H1 (cell line): ENCODE data around the gene PPP4R4. TPM values are rescaled to one million over a fixed set of nuclear protein-coding genes. Genes with fewer than 3 reads are reported as not detected.

ENCODE experiments used
- CTCF ChIA-PET: fragments of 300-600 bp; sonication (Branson Sonifier 250); formaldehyde crosslinking; loops from one replicate; lab custom pipeline; 2021; ENCODE audit not compliant: partially characterized antibody; lab: Charles Lee
- POLR2A ChIA-PET: fragments of 300-600 bp; sonication (Branson Sonifier 250); formaldehyde crosslinking; loops from one replicate; lab custom pipeline; 2021; ENCODE audit warnings: inconsistent platforms; ENCODE audit not compliant: partially characterized antibody; lab: Charles Lee
- DNase-seq, 2 experiments: peaks; one replicate each; pipeline versions ENCODE4 v3.0.0 to v3.0.0-alpha.2; 2010 to 2022; ENCODE audit warnings: low spot score in 2 of 2, low read depth in 1 of 2, mixed read lengths in 1 of 2
- FAIRE-seq: peaks from 2 replicates; lab custom pipeline; 2011; peaks lifted over from hg19 to GRCh38; lab: Jason Lieb, UNC
- H2AFZ ChIP-seq: 2 replicates; pipeline ENCODE4 v1.8.1; 2012; ENCODE audit warnings: low read length, inconsistent platforms
- H2AK5ac ChIP-seq: 2 replicates; pipeline ENCODE4 v1.6.1; 2013; ENCODE audit warnings: low read depth, low read length
- H2BK120ac ChIP-seq: replicated peaks from 2 replicates; pipeline ENCODE3; 2013; ENCODE audit warnings: low read depth, low read length, inconsistent platforms
- H2BK12ac ChIP-seq: 2 replicates; pipeline ENCODE4 v1.6.1; 2013; ENCODE audit warnings: low read depth, low read length
- H2BK15ac ChIP-seq: 2 replicates; pipeline ENCODE4 v1.6.1; 2013; ENCODE audit warnings: low read length
- H2BK20ac ChIP-seq: 2 replicates; pipeline ENCODE4 v1.6.1; 2013; ENCODE audit warnings: low read length
- H2BK5ac ChIP-seq: 2 replicates; pipeline ENCODE4 v1.6.1; 2013; ENCODE audit warnings: low read depth, low read length
- H3K14ac ChIP-seq: 2 replicates; pipeline ENCODE4 v1.6.1; 2013; ENCODE audit warnings: inconsistent platforms; ENCODE audit not compliant: insufficient read length
- H3K18ac ChIP-seq: 2 replicates; pipeline ENCODE4 v1.6.1; 2013; ENCODE audit warnings: low read length; ENCODE audit errors: extremely low read depth
- H3K23ac ChIP-seq: 2 replicates; pipeline ENCODE4 v1.6.1; 2013; ENCODE audit warnings: inconsistent platforms; ENCODE audit not compliant: insufficient read length
- H3K23me2 ChIP-seq: 2 replicates; pipeline ENCODE4 v1.6.1; 2013; ENCODE audit warnings: low read depth, low read length
- H3K27ac ChIP-seq: 2 replicates; pipeline ENCODE4 v1.6.1; 2011; ENCODE audit warnings: low read depth, low read length, inconsistent platforms
- H3K27me3 ChIP-seq, 4 experiments: replicated peaks in 1 of 4; 1 replicate in 1 of 4; 2 replicates in 3 of 4; pipeline versions ENCODE4 v1.6.1 to v1.8.1; 2011 to 2013; ENCODE audit warnings: low read length in 3 of 4, mild to moderate bottlenecking in 3 of 4, inconsistent platforms in 2 of 4, mixed read lengths in 2 of 4, moderate library complexity in 1 of 4; ENCODE audit not compliant: control insufficient read depth in 3 of 4, insufficient read depth in 3 of 4; ENCODE audit errors: extremely low read depth in 1 of 4
- H3K36me3 ChIP-seq, 4 experiments: 2 replicates each; pipeline versions ENCODE4 v1.6.1 to v1.8.1; 2011 to 2013; ENCODE audit warnings: mild to moderate bottlenecking in 4 of 4, low read length in 3 of 4, moderate library complexity in 2 of 4, control low read depth in 1 of 4, inconsistent platforms in 1 of 4; ENCODE audit not compliant: insufficient read depth in 4 of 4, control insufficient read depth in 2 of 4
- H3K4ac ChIP-seq: replicated peaks from 2 replicates; pipeline ENCODE3; 2013; ENCODE audit warnings: low read length, low read depth, mixed read lengths, inconsistent platforms; ENCODE audit not compliant: insufficient read length
- H3K4me1 ChIP-seq, 4 experiments: replicated peaks in 1 of 4; 1 replicate in 1 of 4; 2 replicates in 3 of 4; pipeline versions ENCODE4 v1.6.1 to v1.8.1; 2011 to 2013; ENCODE audit warnings: low read length in 3 of 4, inconsistent platforms in 2 of 4, mixed read lengths in 1 of 4; ENCODE audit not compliant: insufficient read depth in 4 of 4, control insufficient read depth in 3 of 4
- H3K4me2 ChIP-seq, 2 experiments: 2 replicates each; pipeline versions ENCODE4 v1.6.1 to v1.8.1; 2011 to 2013; ENCODE audit warnings: low read depth in 2 of 2, low read length in 2 of 2, control low read depth in 1 of 2, inconsistent platforms in 1 of 2, mild to moderate bottlenecking in 1 of 2; ENCODE audit not compliant: insufficient read depth in 1 of 2
- H3K4me3 ChIP-seq, 4 experiments: fragments of 200-600, 300-600 bp in 1 of 4; sonication (generic), shearing (Covaris generic), sonication (Bioruptor Twin) in 1 of 4; 2 replicates each; pipeline versions ENCODE4 v1.5.1 to v1.8.1; 2011 to 2016; ENCODE audit warnings: low read length in 4 of 4, low read depth in 3 of 4, control low read depth in 2 of 4, inconsistent platforms in 2 of 4, mild to moderate bottlenecking in 2 of 4, mixed read lengths in 1 of 4, moderate library complexity in 1 of 4; ENCODE audit not compliant: insufficient read depth in 2 of 4; ENCODE audit errors: extremely low read depth in 1 of 4
- H3K56ac ChIP-seq: replicated peaks from 2 replicates; pipeline ENCODE3; 2013; ENCODE audit warnings: low read depth, mild to moderate bottlenecking, mixed read lengths, low read length, inconsistent platforms; ENCODE audit not compliant: insufficient read length
- H3K79me1 ChIP-seq: 2 replicates; pipeline ENCODE4 v1.6.1; 2013; ENCODE audit warnings: low read depth, low read length, control low read depth
- H3K79me2 ChIP-seq, 2 experiments: 2 replicates each; pipeline versions ENCODE4 v1.6.1 to v1.8.1; 2012 to 2013; ENCODE audit warnings: low read length in 2 of 2, mild to moderate bottlenecking in 2 of 2, inconsistent platforms in 1 of 2; ENCODE audit not compliant: insufficient read depth in 2 of 2, control insufficient read depth in 1 of 2
- H3K9ac ChIP-seq, 4 experiments: replicated peaks in 1 of 4; 1 replicate in 1 of 4; 2 replicates in 3 of 4; pipeline versions ENCODE4 v1.6.1 to v1.8.1; 2011 to 2013; ENCODE audit warnings: low read depth in 3 of 4, low read length in 3 of 4, control low read depth in 2 of 4, mild to moderate bottlenecking in 2 of 4, moderate library complexity in 2 of 4, inconsistent platforms in 1 of 4; ENCODE audit errors: extremely low read depth in 1 of 4
- H3K9me3 ChIP-seq, 2 experiments: 2 replicates each; pipeline versions ENCODE4 v1.6.1 to v1.8.1; 2012 to 2013; ENCODE audit warnings: mild to moderate bottlenecking in 2 of 2, moderate library complexity in 2 of 2, control low read depth in 1 of 2, inconsistent platforms in 1 of 2, low read depth in 1 of 2, low read length in 1 of 2, mixed read lengths in 1 of 2; ENCODE audit not compliant: insufficient read depth in 2 of 2
- H4K20me1 ChIP-seq, 2 experiments: replicated peaks in 1 of 2; 2 replicates each; pipeline versions ENCODE3 to v1.8.1; 2011 to 2013; ENCODE audit warnings: inconsistent platforms in 2 of 2, low read length in 2 of 2, mild to moderate bottlenecking in 1 of 2; ENCODE audit not compliant: insufficient read depth in 2 of 2, control insufficient read depth in 1 of 2
- H4K5ac ChIP-seq: 2 replicates; pipeline ENCODE4 v1.6.1; 2013; ENCODE audit warnings: low read length, low read depth, mixed read lengths, inconsistent platforms; ENCODE audit not compliant: insufficient read length
- H4K8ac ChIP-seq: 2 replicates; pipeline ENCODE4 v1.8.0; 2013; ENCODE audit warnings: mild to moderate bottlenecking, moderate library complexity, low read length, inconsistent platforms; ENCODE audit not compliant: insufficient read depth; ENCODE audit errors: extremely low read depth
- H4K91ac ChIP-seq: replicated peaks from 2 replicates; pipeline ENCODE3; 2013; ENCODE audit warnings: low read length, mixed read lengths, inconsistent platforms; ENCODE audit not compliant: insufficient read length
- CREB1 ChIP-seq: IDR thresholded peaks from 2 replicates; pipeline ENCODE4 v1.6.1; 2012; ENCODE audit warnings: inconsistent platforms
- KDM5A ChIP-seq: fragments of 200-600 bp; IDR thresholded peaks from 2 replicates; pipeline ENCODE4 v1.7.1; 2012; ENCODE audit warnings: mild to moderate bottlenecking, low read length, inconsistent platforms, mixed read lengths
- SP1 ChIP-seq: IDR thresholded peaks from 2 replicates; pipeline ENCODE4 v1.6.1; 2011; ENCODE audit warnings: low read depth, low read length
- WGBS, 2 experiments: shearing (Covaris generic) in 1 of 2; methylation state at CpG; one replicate each; pipeline versions ENCODE4 v1.1.6 to v1.1.7; 2013 to 2015; ENCODE audit warnings: low lambda C conversion rate in 2 of 2, mixed read lengths in 2 of 2, inconsistent platforms in 1 of 2, low coverage in 1 of 2, missing lambda C conversion rate in 1 of 2; ENCODE audit not compliant: insufficient replicate concordance in 2 of 2, insufficient coverage in 1 of 2, insufficient read length in 1 of 2; ENCODE audit errors: extremely low coverage in 1 of 2, missing lambda C conversion rate in 1 of 2; 5-methylcytosine and 5-hydroxymethylcytosine counted together
- polyA plus RNA-seq, 7 experiments: library from polyadenylated mRNA; depleted of rRNA in 3 of 7; stranded (reverse) in 5 of 7; unstranded in 2 of 7; fragments of >200 nt in 5 of 7; fragments of 200-250 nt in 2 of 7; gene quantifications; 1 replicate in 5 of 7; 2 replicates in 1 of 7; 4 replicates in 1 of 7; pipeline versions ENCODE4 v1.2.1 to v1.2.3, GENCODE V29; 2011 to 2013; ENCODE audit warnings: missing spikeins in 2 of 7, mixed read lengths in 2 of 7
- total RNA-seq: library from RNA; stranded (reverse); fragmentation: NEBNext Ultra II Directional; extraction: Animal tissue kit (Norgen Biotek cat#: 25700); gene quantifications from 2 replicates; pipeline ENCODE4 v1.2.1, GENCODE V29; 2021

Gene PPP4R4
- total and polyA plus RNA-seq, 2 of the 8 experiments (the other 6 are each of a cell fraction or from before 2014, with no cell fraction given), result 3.3 to 9.6 TPM

- FAIRE-seq, result no peak
- Histone ChIP-seq H2BK120ac (no peak overlapping the region), H3K4me1 (no peaks in the 10 kb centered on the region), H3K23ac (no peak overlapping the region), H3K9me3 (peaks cover 9 to 10% of the 10 kb centered on the region in 2 experiments; a peak in 3 of 4 replicates), H2AFZ (no peak overlapping the region), H3K79me2 (no peaks in the 10 kb centered on the region), H3K27ac (no peak overlapping the region), H4K91ac (no peak overlapping the region), H2BK5ac (no peak overlapping the region), H4K5ac (no peak overlapping the region), H3K27me3 (no peaks in the 10 kb centered on the region), H3K36me3 (no peaks in the 10 kb centered on the region), H3K18ac (no peak overlapping the region), H3K4me3 (no peak overlapping the region), H4K8ac (no peak overlapping the region), H3K56ac (no peak overlapping the region), H3K4me2 (no peak overlapping the region), H2AK5ac (no peak overlapping the region), H3K9ac (no peak overlapping the region), H4K20me1 (no peaks in the 10 kb centered on the region), H3K14ac (no peak overlapping the region), H2BK20ac (no peak overlapping the region), H2BK15ac (no peak overlapping the region), H3K79me1 (no peaks in the 10 kb centered on the region), H3K23me2 (no peaks in the 10 kb centered on the region), H2BK12ac (no peak overlapping the region), H3K4ac (no peak overlapping the region)
- POLR2A ChIA-PET, result no interaction called here
- DNase-seq, result no peak
- CTCF ChIA-PET, result interaction anchor here (1.0 to 3.4 kb wide), 4 partner anchors 12 to 239 kb away, joined by 3 to 22 read pairs (median 4); no protein-coding TSS in a partner anchor
- 87% methylated on average over 9 of the region's 10 CpGs; no CpG with 5 or more reads in 1 of the 2 experiments for WGBS, 2 experiments
- TF ChIP-seq CREB1 (no peak), KDM5A (no peak), SP1 (no peak)
These were observed 135.6 kb downstream of the PPP4R4 start for GRCh38 chr14:94309721-94310120.
